HG03064 (cell line): ENCODE measurements around the gene C17orf113.
A peak's percentile ranks its signal among the peaks of the same experiment; 100 is the strongest.
"Not testable (repeated sequence)": the region's sequence is repeated elsewhere in the genome, so short reads cannot be mapped to it uniquely, and the experiment has no call there.

Experiments used
- ATAC-seq: cut with Tn5 transposase; IDR thresholded peaks from one replicate; pipeline ENCODE4 v1.9.1; 2021; ENCODE audit warnings: low read depth; ENCODE audit not compliant: unreplicated experiment

The C17orf113 gene

GRCh38 chr17:42017866-42018200 lies 32.6 kb downstream of the C17orf113 start:
- no peak for ATAC-seq

GRCh38 chr17:42016941-42017865 lies 33.2 kb downstream of the C17orf113 start, which contains the start of gene DNAJC7:
TSS of gene DNAJC7 (minus strand) at chr17:42017439. CDS start at chr17:42017416, 23 bp downstream.
- ATAC-seq = peak; percentile 66

GRCh38 chr17:42016411-42016831 lies 34.0 kb downstream of the C17orf113 start:
- no peak for ATAC-seq

- not testable (repeated sequence) for ATAC-seq
Measured at GRCh38 chr17:42013740-42014139, 36.7 kb downstream of the C17orf113 start.

- not testable (repeated sequence) for ATAC-seq
Measured at GRCh38 chr17:42012363-42012762, 38.0 kb downstream of the C17orf113 start.

- ATAC-seq = no peak
Measured at GRCh38 chr17:42010898-42011516, 39.4 kb downstream of the C17orf113 start.

- not testable (repeated sequence) for ATAC-seq
Measured at GRCh38 chr17:42010266-42010680, 40.1 kb downstream of the C17orf113 start.

- no peak for ATAC-seq
Measured at GRCh38 chr17:42009170-42009569, 41.2 kb downstream of the C17orf113 start.

- ATAC-seq = no peak
Measured at GRCh38 chr17:42005166-42005565, 45.2 kb downstream of the C17orf113 start.

GRCh38 chr17:42002792-42003301 lies 47.6 kb downstream of the C17orf113 start:
- no peak for ATAC-seq

- no peak for ATAC-seq
Measured at GRCh38 chr17:42002175-42002791, 48.1 kb downstream of the C17orf113 start.

GRCh38 chr17:42001729-42002128 lies 48.7 kb downstream of the C17orf113 start:
- ATAC-seq = no peak

- ATAC-seq = no peak
Measured at GRCh38 chr17:42000413-42001133, 49.8 kb downstream of the C17orf113 start.

- no peak for ATAC-seq
Measured at GRCh38 chr17:41998497-41998896, 51.9 kb downstream of the C17orf113 start.

GRCh38 chr17:41996855-41997164 lies 53.6 kb downstream of the C17orf113 start:
- no peak for ATAC-seq

- ATAC-seq = no peak
Measured at GRCh38 chr17:41992576-41992975, 57.8 kb downstream of the C17orf113 start.

GRCh38 chr17:41989702-41990419 lies 60.5 kb downstream of the C17orf113 start:
- ATAC-seq = no peak

GRCh38 chr17:41988418-41988817 lies 62.0 kb downstream of the C17orf113 start:
- ATAC-seq = no peak
